MCF 10A (cell line): ENCODE data around the gene JAKMIP2. TPM values are rescaled to one million over a fixed set of nuclear protein-coding genes. Genes with fewer than 3 reads are reported as not detected.
"Not testable (repeated sequence)": the region's sequence is repeated elsewhere in the genome, so short reads cannot be mapped to it uniquely, and the experiment has no call there.

Source experiments
- BruUV-seq: library from RNA; stranded (reverse); fragments of 400-500 nt; replicated peaks from 2 replicates; lab custom pipeline; 2021; lab: Mats Ljungman, UMichigan
- CTCF ChIA-PET: fragments of 300-600 bp; sonication (Branson Sonifier 250); formaldehyde crosslinking; extraction: SDS; loops from one replicate; lab custom pipeline; 2021; ENCODE audit warnings: antibody characterized with exemption, inconsistent platforms; lab: Yijun Ruan, JAX
- POLR2A ChIA-PET: fragments of 300-600, 350-650 bp; sonication (Branson Sonifier 250); formaldehyde crosslinking; extraction: SDS; loops from one replicate; lab custom pipeline; 2020; ENCODE audit warnings: antibody characterized with exemption, inconsistent platforms; lab: Yijun Ruan, JAX
- DNase-seq: peaks from one replicate; pipeline ENCODE4 v3.0.0-alpha.2; 2018; ENCODE audit not compliant: unreplicated experiment
- H3K27ac Mint-ChIP-seq: one replicate; pipeline ENCODE4 v1.8.0; 2022; ENCODE audit warnings: mild to moderate bottlenecking, low read depth, mixed read lengths; ENCODE audit not compliant: unreplicated experiment
- H3K27me3 Mint-ChIP-seq: one replicate; pipeline ENCODE4 v1.8.0; 2022; ENCODE audit warnings: mixed read lengths; ENCODE audit not compliant: insufficient read depth, unreplicated experiment
- H3K36me3 Mint-ChIP-seq: one replicate; pipeline ENCODE4 v1.8.0; 2022; ENCODE audit warnings: mild to moderate bottlenecking, moderate library complexity, mixed read lengths; ENCODE audit not compliant: insufficient read depth, unreplicated experiment
- H3K4me1 Mint-ChIP-seq: one replicate; pipeline ENCODE4 v1.8.0; 2022; ENCODE audit warnings: mixed read lengths; ENCODE audit not compliant: insufficient read depth, unreplicated experiment
- H3K4me3 Mint-ChIP-seq: one replicate; pipeline ENCODE4 v1.8.0; 2022; ENCODE audit warnings: mild to moderate bottlenecking, moderate library complexity, mixed read lengths; ENCODE audit not compliant: unreplicated experiment
- H3K9me3 Mint-ChIP-seq: one replicate; pipeline ENCODE4 v1.8.0; 2022; ENCODE audit warnings: mixed read lengths; ENCODE audit not compliant: unreplicated experiment
- CTCF ChIP-seq: fragments of 200-600 bp; IDR thresholded peaks from one replicate; pipeline ENCODE4 v1.8.0; 2022; ENCODE audit warnings: antibody characterized with exemption, mild to moderate bottlenecking; ENCODE audit not compliant: unreplicated experiment
- intact Hi-C: fragments of 100-400 bp; cut with micrococcal nuclease; formaldehyde crosslinking; loops from 2 replicates; pipeline ENCODE4 v1.14.1; 2022
- total RNA-seq: library from RNA; stranded (reverse); gene quantifications from 2 replicates; pipeline ENCODE4 v1.2.3, GENCODE V29; 2022

The JAKMIP2 gene
- total RNA-seq, 1 experiment from 2014 or later: not detected

- Mint-ChIP-seq H3K36me3 (no peaks in the 10 kb centered on the region), H3K9me3 (no peaks in the 10 kb centered on the region), H3K27ac (no peak overlapping the region), H3K4me1 (peaks cover 6% of the 10 kb centered on the region), H3K4me3 (no peak overlapping the region), H3K27me3 (peaks cover 31% of the 10 kb centered on the region)
- peak; percentile 59 for DNase-seq
- ChIA-PET CTCF (interaction anchor here (0.6 to 1.3 kb wide), 4 partner anchors 18 to 227 kb away, joined by 3 to 4 read pairs (median 3); no protein-coding TSS in a partner anchor), POLR2A (interaction anchor here (0.6 kb wide), 1 partner anchor 85 kb away, joined by 3 read pairs; no protein-coding TSS in a partner anchor)
- intact Hi-C loops: no loop called here
- no peak for TF ChIP-seq CTCF
- BruUV-seq: no TSS peak
Measured at GRCh38 chr5:147805030-147805454, 22.5 kb upstream of the JAKMIP2 start.

- ChIA-PET POLR2A (no interaction called here), CTCF (interaction anchor here (0.6 to 1.3 kb wide), 4 partner anchors 18 to 176 kb away, joined by 3 to 4 read pairs (median 3); no protein-coding TSS in a partner anchor)
- Mint-ChIP-seq H3K27ac (no peak overlapping the region), H3K36me3 (no peaks in the 10 kb centered on the region), H3K4me3 (no peak overlapping the region), H3K27me3 (peaks cover 38% of the 10 kb centered on the region), H3K4me1 (peaks cover 6% of the 10 kb centered on the region), H3K9me3 (no peaks in the 10 kb centered on the region)
- DNase-seq: no peak
- TF ChIP-seq CTCF: no peak
- intact Hi-C loops: no loop called here
- BruUV-seq: no TSS peak
Measured at GRCh38 chr5:147804334-147804733, 21.8 kb upstream of the JAKMIP2 start.

GRCh38 chr5:147803926-147804325, 21.4 kb upstream of the JAKMIP2 start:
- BruUV-seq: no TSS peak
- intact Hi-C loops: no loop called here
- H3K4me1 Mint-ChIP-seq: peaks cover 6% of the 10 kb centered on the region
- H3K9me3 Mint-ChIP-seq: no peaks in the 10 kb centered on the region
- no peak overlapping the region for H3K4me3 Mint-ChIP-seq
- POLR2A ChIA-PET: no interaction called here
- no peak for TF ChIP-seq CTCF
- H3K27me3 Mint-ChIP-seq: peaks cover 38% of the 10 kb centered on the region
- H3K27ac Mint-ChIP-seq: no peak overlapping the region
- no peak for DNase-seq
- H3K36me3 Mint-ChIP-seq: no peaks in the 10 kb centered on the region
- CTCF ChIA-PET: interaction anchor here (0.8 to 1.3 kb wide), 2 partner anchors 175 to 176 kb away, joined by 3 to 4 read pairs; no protein-coding TSS in a partner anchor

- intact Hi-C loops, BruUV-seq, H3K36me3 Mint-ChIP-seq, H3K9me3 Mint-ChIP-seq, H3K4me1 Mint-ChIP-seq, H3K27ac Mint-ChIP-seq, CTCF ChIA-PET, H3K4me3 Mint-ChIP-seq, DNase-seq, POLR2A ChIA-PET: not testable (repeated sequence)
- H3K27me3 Mint-ChIP-seq: peaks cover 38% of the 10 kb centered on the region
Measured at GRCh38 chr5:147803161-147803560, 20.6 kb upstream of the JAKMIP2 start.
